LNCAP (cell line): ENCODE results near the gene LEPR.

ENCODE experiments used
- TF ChIP-seq, protein P1 (sequence below): fragments of 450-650 bp; IDR thresholded peaks from 2 replicates; pipeline ENCODE4 v1.5.1; 2017; ENCODE audit warnings: mild to moderate bottlenecking

Gene LEPR

DNA sequence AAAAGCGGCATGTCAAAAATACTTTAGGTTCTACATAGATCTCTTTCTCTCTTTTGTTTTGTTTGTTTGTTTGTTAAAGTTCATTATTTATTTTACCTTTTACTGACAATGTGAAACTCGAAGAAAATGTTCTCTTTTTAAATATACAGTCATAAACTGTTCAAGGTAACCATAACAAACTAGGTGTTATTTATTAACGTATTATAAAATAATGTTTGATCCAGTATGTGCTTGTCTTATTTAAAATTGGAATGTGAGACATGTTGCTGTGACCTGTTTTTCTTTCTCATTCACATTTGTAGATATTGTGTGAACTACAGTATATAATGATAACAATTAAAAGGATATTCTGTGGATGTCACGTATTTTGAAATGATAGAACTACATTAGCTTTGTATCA lies 5.9 kb upstream of the LEPR start:
- TF ChIP-seq, protein P1, sequence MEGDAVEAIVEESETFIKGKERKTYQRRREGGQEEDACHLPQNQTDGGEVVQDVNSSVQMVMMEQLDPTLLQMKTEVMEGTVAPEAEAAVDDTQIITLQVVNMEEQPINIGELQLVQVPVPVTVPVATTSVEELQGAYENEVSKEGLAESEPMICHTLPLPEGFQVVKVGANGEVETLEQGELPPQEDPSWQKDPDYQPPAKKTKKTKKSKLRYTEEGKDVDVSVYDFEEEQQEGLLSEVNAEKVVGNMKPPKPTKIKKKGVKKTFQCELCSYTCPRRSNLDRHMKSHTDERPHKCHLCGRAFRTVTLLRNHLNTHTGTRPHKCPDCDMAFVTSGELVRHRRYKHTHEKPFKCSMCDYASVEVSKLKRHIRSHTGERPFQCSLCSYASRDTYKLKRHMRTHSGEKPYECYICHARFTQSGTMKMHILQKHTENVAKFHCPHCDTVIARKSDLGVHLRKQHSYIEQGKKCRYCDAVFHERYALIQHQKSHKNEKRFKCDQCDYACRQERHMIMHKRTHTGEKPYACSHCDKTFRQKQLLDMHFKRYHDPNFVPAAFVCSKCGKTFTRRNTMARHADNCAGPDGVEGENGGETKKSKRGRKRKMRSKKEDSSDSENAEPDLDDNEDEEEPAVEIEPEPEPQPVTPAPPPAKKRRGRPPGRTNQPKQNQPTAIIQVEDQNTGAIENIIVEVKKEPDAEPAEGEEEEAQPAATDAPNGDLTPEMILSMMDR, result no peak

DNA sequence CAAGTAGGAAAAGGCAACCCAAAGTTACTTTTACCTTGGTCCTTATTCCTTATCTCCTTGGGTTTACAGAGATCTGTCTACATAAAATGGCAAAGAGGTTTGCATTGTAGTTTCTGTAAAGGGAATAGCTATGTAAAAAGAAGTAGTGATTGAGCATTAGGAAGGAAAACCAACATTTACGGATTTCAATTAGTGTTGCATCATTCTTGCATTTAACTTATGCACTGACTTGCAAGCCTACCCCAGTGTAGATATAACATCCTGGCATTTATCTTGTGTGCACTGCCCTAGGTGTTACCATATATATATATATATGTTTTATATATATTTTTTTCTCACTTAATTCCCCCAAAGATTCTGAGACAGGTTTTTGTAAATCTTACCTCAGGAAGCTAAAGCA lies 3.7 kb upstream of the LEPR start:
- TF ChIP-seq, protein P1, result no peak

DNA sequence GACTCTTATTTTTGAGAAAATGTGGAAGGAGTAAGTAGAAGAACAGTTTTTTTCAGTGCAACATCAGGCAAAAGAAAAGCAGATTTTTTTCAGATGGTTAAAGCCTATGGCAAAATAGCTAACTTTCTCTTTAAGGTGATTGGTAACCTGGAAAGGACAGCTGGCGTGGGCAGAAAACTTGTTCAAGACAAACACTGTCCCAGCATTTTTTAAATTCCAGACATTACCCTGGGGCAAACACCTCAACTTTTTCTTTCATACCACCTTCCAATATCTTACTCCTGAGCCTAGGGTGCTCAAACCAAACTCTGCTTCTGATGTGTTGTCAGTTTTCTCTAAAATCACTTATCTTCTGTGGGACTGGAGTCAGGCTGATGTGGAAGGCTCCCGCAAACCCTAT lies 2.7 kb upstream of the LEPR start:
- TF ChIP-seq, protein P1, result no peak

DNA sequence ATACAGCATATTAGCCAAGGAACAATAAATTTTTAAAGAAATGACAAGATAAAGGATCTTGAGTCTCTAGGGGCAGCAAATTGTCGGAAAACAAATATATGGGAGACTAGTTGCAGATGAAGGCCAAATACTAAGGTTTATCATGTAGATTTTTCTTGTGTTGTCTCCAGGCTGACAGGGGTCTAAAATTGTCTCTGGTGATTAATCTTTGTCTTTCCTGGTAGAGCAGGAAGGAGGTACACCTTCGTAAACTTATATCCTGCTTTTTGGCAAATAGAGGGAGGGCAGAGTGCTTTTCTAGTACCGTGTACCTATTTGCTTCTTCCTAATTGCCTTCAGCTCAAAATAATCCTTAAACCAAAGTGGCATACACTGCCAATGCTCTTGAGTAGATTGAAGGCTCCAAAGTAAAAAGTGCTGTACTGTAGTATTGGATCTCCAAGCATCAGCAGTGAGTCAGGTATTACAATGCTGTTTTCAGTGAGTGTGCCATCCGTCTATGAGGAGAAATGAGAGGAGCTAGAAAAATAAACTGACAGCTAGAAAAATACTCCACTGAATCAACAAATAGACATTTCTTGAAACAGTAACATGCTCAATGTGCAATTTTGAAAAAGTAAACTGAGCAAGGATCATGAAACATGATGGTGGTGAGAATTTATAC lies 1.8 kb upstream of the LEPR start:
- TF ChIP-seq, protein P1, result no peak

GRCh38 chr1:65419681-65420589 lies 533 bp upstream of the LEPR start:
- TF ChIP-seq, protein P1, result no peak

DNA sequence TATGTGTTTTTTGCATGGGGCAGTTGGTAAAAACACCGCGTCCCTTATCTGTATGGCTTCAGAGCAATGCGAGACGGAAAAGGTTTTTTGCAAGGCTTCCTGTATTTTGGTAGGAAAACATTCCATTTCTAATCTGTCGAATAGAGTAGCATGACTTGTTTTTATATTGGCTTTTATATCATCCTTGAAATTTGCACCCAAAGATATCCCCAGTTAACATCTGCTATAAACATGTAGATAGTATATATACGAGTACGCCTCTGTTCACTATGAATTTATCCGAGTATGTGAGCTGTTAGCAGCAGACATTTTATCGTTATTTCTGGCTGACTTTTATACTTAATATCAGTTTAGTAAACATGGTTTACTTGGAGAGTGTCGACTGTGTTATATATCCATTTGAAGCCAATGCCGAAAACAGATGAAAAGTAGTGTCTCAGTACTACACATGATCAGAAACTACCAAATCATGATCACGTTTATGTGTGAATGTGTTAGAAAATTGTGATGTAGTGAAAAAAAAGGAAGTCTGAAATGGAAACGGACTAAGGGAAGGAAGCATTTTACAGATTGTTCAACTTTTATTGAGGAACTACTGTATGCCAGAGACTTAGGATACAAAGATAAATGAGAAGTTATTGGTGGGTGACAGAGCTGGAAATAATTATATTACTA lies 1.0 kb downstream of the LEPR start:
- TF ChIP-seq, protein P1, result no peak
